ENCODE measurements around the gene C17orf113.

C17orf113 gene

GRCh38 chr17:42061646-42062487 is 11.5 kb upstream of the C17orf113 start:
- Histone ChIP-seq H3K9me2 (replicated peaks; ENCODE audit: control insufficient read depth, low read length) (no peaks in the 10 kb centered on the region), H3K27ac (ENCODE audit: low read depth, low read length) (no peak overlapping the region), H3K79me2 (ENCODE audit: control insufficient read depth, low read length) (no peaks in the 10 kb centered on the region), H3K27me3 (ENCODE audit: control insufficient read depth, low read length) (peaks cover 10% of the 10 kb centered on the region), H3K4me3 (ENCODE audit: low read length) (no peak overlapping the region), H3F3A (ENCODE audit: control insufficient read depth, insufficient read depth) (no peaks in the 10 kb centered on the region), H3K9me3 (ENCODE audit: control insufficient read depth, insufficient read depth, low read length) (peaks cover 2% of the 10 kb centered on the region; the same call in 1 of the 2 replicates), H3K4me1 (ENCODE audit: control insufficient read depth, low read length) (peaks cover 12% of the 10 kb centered on the region), H4K20me1 (ENCODE audit: control insufficient read depth, insufficient read depth, low read depth, low read length) (no peaks in the 10 kb centered on the region), H3K36me3 (ENCODE audit: control insufficient read depth, low read length) (no peaks in the 10 kb centered on the region), H3K4me2 (ENCODE audit: low read length) (no peak overlapping the region)
- no peak for TF ChIP-seq CTCF (IDR thresholded peaks at IDR 0.05; ENCODE audit: low read depth, low read length, poor library complexity, severe bottlenecking)
- no peak for TF ChIP-seq EZH2phosphoT487 (IDR thresholded peaks at IDR 0.05; ENCODE audit: borderline replicate concordance, low read length)

GRCh38 chr17:42060231-42060630 is 9.8 kb upstream of the C17orf113 start:
- Histone ChIP-seq H3K27me3 (ENCODE audit: control insufficient read depth, low read length) (peaks cover 13% of the 10 kb centered on the region), H3K79me2 (ENCODE audit: control insufficient read depth, low read length) (no peaks in the 10 kb centered on the region), H3K4me2 (ENCODE audit: low read length) (no peak overlapping the region), H4K20me1 (ENCODE audit: control insufficient read depth, insufficient read depth, low read depth, low read length) (no peaks in the 10 kb centered on the region), H3K36me3 (ENCODE audit: control insufficient read depth, low read length) (no peaks in the 10 kb centered on the region), H3K9me2 (replicated peaks; ENCODE audit: control insufficient read depth, low read length) (no peaks in the 10 kb centered on the region), H3K27ac (ENCODE audit: low read depth, low read length) (no peak overlapping the region), H3K9me3 (ENCODE audit: control insufficient read depth, insufficient read depth, low read length) (peaks cover 9% of the 10 kb centered on the region), H3K4me1 (ENCODE audit: control insufficient read depth, low read length) (peaks cover 12% of the 10 kb centered on the region), H3K4me3 (ENCODE audit: low read length) (no peak overlapping the region), H3F3A (ENCODE audit: control insufficient read depth, insufficient read depth) (no peaks in the 10 kb centered on the region)
- no peak for TF ChIP-seq EZH2phosphoT487 (IDR thresholded peaks at IDR 0.05; ENCODE audit: borderline replicate concordance, low read length)
- no peak for TF ChIP-seq CTCF (IDR thresholded peaks at IDR 0.05; ENCODE audit: low read depth, low read length, poor library complexity, severe bottlenecking)

- no peaks in the 10 kb centered on the region for H3K9me2 ChIP-seq (replicated peaks; ENCODE audit: control insufficient read depth, low read length)
- H3K27me3 ChIP-seq (ENCODE audit: control insufficient read depth, low read length) = peaks cover 15% of the 10 kb centered on the region
- no peak overlapping the region for H3K4me2 ChIP-seq (ENCODE audit: low read length)
- TF ChIP-seq EZH2phosphoT487 (IDR thresholded peaks at IDR 0.05; ENCODE audit: borderline replicate concordance, low read length) (no peak), CTCF (IDR thresholded peaks at IDR 0.05; ENCODE audit: low read depth, low read length, poor library complexity, severe bottlenecking) (no peak)
- H3K9me3 ChIP-seq (ENCODE audit: control insufficient read depth, insufficient read depth, low read length) = peaks cover 9% of the 10 kb centered on the region
- H3K36me3 ChIP-seq (ENCODE audit: control insufficient read depth, low read length) = no peaks in the 10 kb centered on the region
- H3K27ac ChIP-seq (ENCODE audit: low read depth, low read length) = no peak overlapping the region
- H3K4me3 ChIP-seq (ENCODE audit: low read length) = no peak overlapping the region
- H3K4me1 ChIP-seq (ENCODE audit: control insufficient read depth, low read length) = peaks cover 12% of the 10 kb centered on the region
- no peaks in the 10 kb centered on the region for H4K20me1 ChIP-seq (ENCODE audit: control insufficient read depth, insufficient read depth, low read depth, low read length)
- no peaks in the 10 kb centered on the region for H3F3A ChIP-seq (ENCODE audit: control insufficient read depth, insufficient read depth)
- H3K79me2 ChIP-seq (ENCODE audit: control insufficient read depth, low read length) = no peaks in the 10 kb centered on the region
These were observed 9.4 kb upstream of the C17orf113 start for GRCh38 chr17:42059815-42060214.

Data from DOHH2 (cell line).